Adrenal gland (tissue), 12 donors: ENCODE measurements around the gene ARHGEF7. TPM values are rescaled to one million over a fixed set of nuclear protein-coding genes. Genes with fewer than 3 reads are reported as not detected.

Experiments
- DNase-seq, 7 donors: peaks; one replicate each; pipeline ENCODE4 v3.0.0-alpha.2; 2019 to 2020
- H3K27ac ChIP-seq, 5 donors: fragments of 200-600 bp; sonication (generic) in 4 of 5; 1 replicate in 3 of 5; 2 replicates in 2 of 5; pipeline versions ENCODE4 v1.5.1 to v1.8.0; 2016 to 2020; ENCODE audit warnings: mild to moderate bottlenecking in 1 of 5
- H3K27me3 ChIP-seq: fragments of 200-600 bp; 2 replicates; pipeline ENCODE4 v1.8.0; 2021
- H3K36me3 ChIP-seq, 2 donors: fragments of 200-600 bp; replicated peaks in 1 of 2; 1 replicate in 1 of 2; 2 replicates in 1 of 2; pipeline versions ENCODE4 v1.5.1 to v1.8.0; 2018 to 2022
- H3K4me1 ChIP-seq, 2 donors: fragments of 200-600 bp; replicated peaks in 1 of 2; 1 replicate in 1 of 2; 2 replicates in 1 of 2; pipeline versions ENCODE4 v1.5.1 to v1.8.0; 2018 to 2021
- H3K4me3 ChIP-seq, 4 donors: fragments of 200-600 bp; sonication (generic) in 3 of 4; one replicate each; pipeline ENCODE4 v1.5.1; 2016 to 2018
- H3K9me3 ChIP-seq, 3 donors: fragments of 200-600 bp; sonication (generic) in 1 of 3; replicated peaks in 1 of 3; 1 replicate in 2 of 3; 2 replicates in 1 of 3; pipeline versions ENCODE4 v1.5.1 to v1.8.0; 2016 to 2021
- POLR2A ChIP-seq, 2 donors: fragments of 450-650 bp; IDR thresholded peaks; one replicate each; pipeline ENCODE4 v1.6.1; 2017; ENCODE audit warnings: antibody characterized with exemption in 2 of 2, mild to moderate bottlenecking in 2 of 2, moderate library complexity in 1 of 2
- WGBS, 4 donors: extraction: QIAGEN DNeasy Blood & Tissue Kit in 2 of 4; methylation state at CpG; one replicate each; pipeline versions ENCODE4 v1.1.5 to v1.1.7; 2013 to 2017; 5-methylcytosine and 5-hydroxymethylcytosine counted together
- intact Hi-C, 2 donors: fragments of 100-400 bp; cut with DNase I; formaldehyde crosslinking; loops; one replicate each; pipeline versions ENCODE4 v1.14.1 to v1.15.0; 2022 to 2023
- polyA plus RNA-seq, 3 donors: library from polyadenylated mRNA; stranded (reverse); fragments of 200-250 nt in 2 of 3; fragments of 350-450 nt in 1 of 3; fragmentation: Illumina TruSeq in 1 of 3; extraction: RNeasy Lipid Tissue Mini Kit (QIAGEN cat#74804) in 1 of 3; gene quantifications; one replicate each; pipeline ENCODE4 v1.2.3, GENCODE V29; 2013 to 2014
- total RNA-seq, 9 donors: library from RNA; depleted of rRNA in 4 of 9; stranded (reverse); fragments of >200 nt in 4 of 9; fragments of 120-200 nt in 1 of 9; fragmentation: NEBNext Ultra II Directional in 1 of 9; extraction: Animal tissue kit (Norgen Biotek cat#: 25700) in 1 of 9; gene quantifications; one replicate each; pipeline versions ENCODE4 v1.1.0 to v1.2.4, GENCODE V29; 2013 to 2023
- TF ChIP-seq, protein P1 (sequence below), 6 experiments: fragments of 450-650 bp in 4 of 6; fragments of 200-600 bp in 2 of 6; sonication (generic) in 1 of 6; IDR thresholded peaks; 1 replicate in 5 of 6; 2 replicates in 1 of 6; pipeline versions ENCODE4 v1.5.1 to v1.8.0; 2016 to 2021; ENCODE audit warnings: antibody characterized with exemption in 6 of 6, mild to moderate bottlenecking in 2 of 6, moderate library complexity in 1 of 6
- donor health status: healthy with polysubstance abuse.
- donor health status: Bipolar disorder and iron deficiency.
- donor health status: DM: yes; HTN: yes; CAD: no.
- donor health status: DM: no; HTN: no; CAD: no.
- donor health status: DM: no; HTN: no; CAD: no.
- donor health status: DM: yes; HTN: yes; CAD: no.

ARHGEF7 gene
- total and polyA plus RNA-seq, 12 donors = 25.3 to 69.3 (median 53.2) TPM

DNA sequence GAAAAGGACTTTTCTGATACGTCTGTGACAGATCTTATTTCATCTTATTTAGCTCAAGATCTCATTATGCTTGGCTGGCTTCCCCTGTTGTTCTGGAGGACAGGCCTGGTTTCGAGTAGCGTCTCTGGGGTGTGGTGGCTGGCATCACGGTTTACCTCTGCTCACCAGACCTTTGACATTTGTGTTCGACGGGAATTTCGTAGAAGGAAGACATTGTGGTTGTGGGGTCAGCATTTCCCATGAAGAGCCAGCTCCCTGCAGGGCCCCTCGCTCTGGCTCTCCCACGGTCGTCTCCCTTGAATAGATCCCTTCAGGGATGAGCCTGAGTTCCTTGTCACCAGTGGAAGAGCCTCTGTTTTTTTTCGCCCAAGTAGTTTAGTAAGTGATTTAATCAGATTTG is 126.8 kb downstream of the ARHGEF7 start:
- no peak overlapping the region for H3K27ac ChIP-seq
- H3K4me1 ChIP-seq = no peaks in the 10 kb centered on the region
- no peak overlapping the region for H3K4me3 ChIP-seq
- DNase-seq = no peak
- intact Hi-C loops = no loop called here
- TF ChIP-seq POLR2A (IDR thresholded peaks at IDR 0.05) = no peak
- TF ChIP-seq, protein P1, sequence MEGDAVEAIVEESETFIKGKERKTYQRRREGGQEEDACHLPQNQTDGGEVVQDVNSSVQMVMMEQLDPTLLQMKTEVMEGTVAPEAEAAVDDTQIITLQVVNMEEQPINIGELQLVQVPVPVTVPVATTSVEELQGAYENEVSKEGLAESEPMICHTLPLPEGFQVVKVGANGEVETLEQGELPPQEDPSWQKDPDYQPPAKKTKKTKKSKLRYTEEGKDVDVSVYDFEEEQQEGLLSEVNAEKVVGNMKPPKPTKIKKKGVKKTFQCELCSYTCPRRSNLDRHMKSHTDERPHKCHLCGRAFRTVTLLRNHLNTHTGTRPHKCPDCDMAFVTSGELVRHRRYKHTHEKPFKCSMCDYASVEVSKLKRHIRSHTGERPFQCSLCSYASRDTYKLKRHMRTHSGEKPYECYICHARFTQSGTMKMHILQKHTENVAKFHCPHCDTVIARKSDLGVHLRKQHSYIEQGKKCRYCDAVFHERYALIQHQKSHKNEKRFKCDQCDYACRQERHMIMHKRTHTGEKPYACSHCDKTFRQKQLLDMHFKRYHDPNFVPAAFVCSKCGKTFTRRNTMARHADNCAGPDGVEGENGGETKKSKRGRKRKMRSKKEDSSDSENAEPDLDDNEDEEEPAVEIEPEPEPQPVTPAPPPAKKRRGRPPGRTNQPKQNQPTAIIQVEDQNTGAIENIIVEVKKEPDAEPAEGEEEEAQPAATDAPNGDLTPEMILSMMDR (IDR thresholded peaks at IDR 0.05) = no peak
- 86 to 90% (median 88%) methylated on average over 11 of the region's 11 CpGs for WGBS, 4 donors
- H3K9me3 ChIP-seq = no peaks in the 10 kb centered on the region
- H3K36me3 ChIP-seq = peaks cover 0 to 25% of the 10 kb centered on the region in 2 donors
- no peaks in the 10 kb centered on the region for H3K27me3 ChIP-seq

DNA sequence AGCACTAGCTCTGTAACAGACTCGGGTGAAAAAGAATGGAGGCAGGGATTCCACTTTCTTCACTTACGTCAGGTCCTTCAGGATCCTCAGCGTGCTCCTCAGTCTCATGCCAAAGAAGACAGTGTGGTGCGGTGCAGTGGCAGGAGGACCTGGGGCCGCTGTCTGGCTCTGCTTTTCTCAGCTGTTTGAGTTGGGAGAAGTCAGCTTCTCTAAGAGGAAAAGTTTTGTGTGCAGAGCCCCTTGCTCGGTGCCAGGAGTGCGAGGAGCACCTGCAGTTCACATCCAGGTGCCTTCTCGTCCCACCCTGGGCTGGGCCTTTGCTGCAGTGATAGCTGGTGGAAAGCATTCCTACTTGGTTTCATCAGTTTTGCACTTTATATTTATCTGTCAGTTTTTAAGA is 127.5 kb downstream of the ARHGEF7 start:
- TF ChIP-seq, protein P1 (IDR thresholded peaks at IDR 0.05) = no peak
- no peak for TF ChIP-seq POLR2A (IDR thresholded peaks at IDR 0.05)
- DNase-seq = peak in 1 of 7 donors; percentile 25
- Histone ChIP-seq H3K4me3 (no peak overlapping the region), H3K4me1 (peaks cover 0 to under 1% of the 10 kb centered on the region in 2 donors), H3K9me3 (no peaks in the 10 kb centered on the region), H3K27ac (no peak overlapping the region), H3K36me3 (peaks cover 0 to 29% of the 10 kb centered on the region in 2 donors), H3K27me3 (no peaks in the 10 kb centered on the region)
- WGBS, 4 donors = 92 to 99% (median 97%) methylated on average over 8 of the region's 8 CpGs
- intact Hi-C loops = no loop called here

DNA sequence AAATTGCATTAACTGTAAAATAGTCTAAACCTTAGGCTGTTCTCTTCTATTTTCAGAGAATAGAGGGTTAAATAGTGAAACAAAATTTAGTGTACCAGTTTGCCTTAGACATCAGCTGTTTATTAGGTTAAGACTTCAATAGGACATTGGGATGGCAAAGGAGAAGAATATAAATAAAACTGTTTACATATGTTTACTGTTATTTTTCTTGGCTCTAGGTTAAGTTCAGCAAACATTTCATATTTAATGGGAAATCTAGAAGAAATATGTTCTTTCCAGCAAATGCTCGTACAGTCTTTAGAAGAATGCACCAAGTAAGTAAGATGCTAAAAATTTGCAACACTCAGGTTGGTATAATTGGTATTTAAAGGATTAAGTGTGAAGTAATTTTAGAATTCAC is 128.9 kb downstream of the ARHGEF7 start:
- Histone ChIP-seq H3K36me3 (peaks cover 0 to 33% of the 10 kb centered on the region in 2 donors), H3K9me3 (no peaks in the 10 kb centered on the region), H3K4me3 (no peak overlapping the region), H3K4me1 (peaks cover 12% of the 10 kb centered on the region in 2 donors), H3K27me3 (no peaks in the 10 kb centered on the region), H3K27ac (no peak overlapping the region)
- intact Hi-C loops = no loop called here
- TF ChIP-seq, protein P1 (IDR thresholded peaks at IDR 0.05) = no peak
- no peak for TF ChIP-seq POLR2A (IDR thresholded peaks at IDR 0.05)
- DNase-seq = no peak
- WGBS, 4 donors = 84 to 94% (median 93%) methylated on average over 1 of the region's 1 CpG

DNA sequence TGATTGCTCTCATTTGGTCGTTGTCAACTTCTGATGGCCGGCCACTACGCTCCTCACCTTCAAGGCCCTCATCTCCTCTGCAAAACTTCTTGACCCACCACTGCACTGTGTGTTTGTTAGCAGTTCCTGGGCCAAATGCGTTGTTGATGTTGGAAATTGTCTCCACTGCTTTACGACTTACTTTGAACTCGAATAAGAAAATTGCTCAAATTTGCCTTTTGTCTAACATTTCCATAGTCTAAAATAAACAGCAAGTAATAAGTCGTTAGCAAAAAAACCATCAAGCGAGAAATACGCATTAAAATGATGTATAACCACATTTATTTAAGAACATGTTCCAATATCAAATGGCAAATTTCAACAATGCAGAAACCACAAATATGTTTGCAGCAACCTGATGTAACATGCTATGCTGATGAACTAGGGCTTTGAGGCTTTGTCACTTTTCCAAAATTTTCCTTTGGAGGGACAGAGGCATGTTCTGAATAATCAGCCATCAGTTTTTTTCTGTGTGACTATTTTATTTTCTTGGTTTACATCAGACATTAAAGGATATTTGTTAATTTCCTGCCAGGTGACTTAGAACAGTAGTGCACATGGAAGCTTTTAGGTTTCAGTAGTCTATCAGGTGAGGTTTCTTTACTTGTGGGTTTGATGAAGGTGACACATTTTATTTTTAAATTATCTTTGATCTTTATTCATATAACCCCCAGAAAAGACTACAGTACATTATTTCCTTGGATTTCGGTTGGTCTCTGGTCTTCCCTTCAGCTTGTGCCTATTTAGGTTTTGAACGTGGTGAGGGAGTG is 130.7 kb downstream of the ARHGEF7 start:
- H3K27me3 ChIP-seq = no peaks in the 10 kb centered on the region
- no peaks in the 10 kb centered on the region for H3K9me3 ChIP-seq
- DNase-seq = no peak
- H3K4me1 ChIP-seq = peaks cover 17 to 21% of the 10 kb centered on the region in 2 donors
- H3K4me3 ChIP-seq = no peak overlapping the region
- H3K36me3 ChIP-seq = peaks cover 0 to 36% of the 10 kb centered on the region in 2 donors
- intact Hi-C loops = no loop called here
- TF ChIP-seq POLR2A (IDR thresholded peaks at IDR 0.05) = no peak
- TF ChIP-seq, protein P1 (IDR thresholded peaks at IDR 0.05) = no peak
- no peak overlapping the region for H3K27ac ChIP-seq
- WGBS, 4 donors = 89 to 95% (median 93%) methylated on average over 11 of the region's 11 CpGs
